H9 (cell line): ENCODE results near the gene WNK3. TPM values are rescaled to one million over a fixed set of nuclear protein-coding genes. Genes with fewer than 3 reads are reported as not detected.

ENCODE experiments used
- DNase-seq: peaks from one replicate; pipeline ENCODE4 v3.0.0-alpha.2; 2017
- H2AFZ ChIP-seq: one replicate; pipeline ENCODE4 v1.6.1; 2013; ENCODE audit warnings: mild to moderate bottlenecking, low read length, control low read depth, moderate library complexity
- H2AK5ac ChIP-seq: 2 replicates; pipeline ENCODE4 v1.6.1; 2013; ENCODE audit warnings: low read length, control low read depth, mixed read lengths; ENCODE audit not compliant: insufficient read length
- H2BK120ac ChIP-seq: one replicate; pipeline ENCODE4 v1.6.1; 2013; ENCODE audit warnings: low read depth, mild to moderate bottlenecking, low read length, control low read depth, inconsistent platforms; ENCODE audit not compliant: poor library complexity, severe bottlenecking
- H2BK12ac ChIP-seq: 2 replicates; pipeline ENCODE4 v1.6.1; 2013; ENCODE audit warnings: low read length, control low read depth, mixed read lengths, low read depth; ENCODE audit not compliant: insufficient read length
- H2BK15ac ChIP-seq: 2 replicates; pipeline ENCODE4 v1.6.1; 2013; ENCODE audit warnings: low read depth, low read length, control low read depth
- H2BK20ac ChIP-seq: one replicate; pipeline ENCODE4 v1.6.1; 2013; ENCODE audit warnings: low read depth, mild to moderate bottlenecking, low read length, control low read depth, inconsistent platforms; ENCODE audit not compliant: poor library complexity, severe bottlenecking
- H2BK5ac ChIP-seq: 2 replicates; pipeline ENCODE4 v1.6.1; 2013; ENCODE audit warnings: low read length, control low read depth, mixed read lengths; ENCODE audit not compliant: insufficient read length
- H3K14ac ChIP-seq: 2 replicates; pipeline ENCODE4 v1.6.1; 2013; ENCODE audit warnings: low read length, control low read depth; ENCODE audit not compliant: insufficient read depth
- H3K18ac ChIP-seq: 2 replicates; pipeline ENCODE4 v1.6.1; 2013; ENCODE audit warnings: low read depth, mild to moderate bottlenecking, mixed read lengths, low read length, control low read depth; ENCODE audit not compliant: insufficient read length
- H3K23ac ChIP-seq: 2 replicates; pipeline ENCODE4 v1.6.1; 2013; ENCODE audit warnings: low read length, control low read depth, mixed read lengths, low read depth; ENCODE audit not compliant: insufficient read length
- H3K23me2 ChIP-seq: 2 replicates; pipeline ENCODE4 v1.6.1; 2013; ENCODE audit warnings: low read depth, mild to moderate bottlenecking, mixed read lengths, low read length, control low read depth; ENCODE audit not compliant: insufficient read length, poor library complexity, severe bottlenecking
- H3K27ac ChIP-seq: 2 replicates; pipeline ENCODE4 v1.5.1; 2013; ENCODE audit warnings: low read length, control low read depth, mixed read lengths, low read depth; ENCODE audit not compliant: insufficient read length
- H3K27me3 ChIP-seq: 2 replicates; pipeline ENCODE4 v1.6.1; 2013; ENCODE audit warnings: low read length, control low read depth, inconsistent platforms; ENCODE audit not compliant: insufficient read depth
- H3K4ac ChIP-seq: 2 replicates; pipeline ENCODE4 v1.6.1; 2013; ENCODE audit warnings: low read depth, mild to moderate bottlenecking, control low read depth, inconsistent platforms, low read length, moderate library complexity
- H3K4me1 ChIP-seq: 2 replicates; pipeline ENCODE4 v1.6.1; 2013; ENCODE audit warnings: low read length, control low read depth, inconsistent platforms; ENCODE audit not compliant: insufficient read depth
- H3K4me2 ChIP-seq: 2 replicates; pipeline ENCODE4 v1.6.1; 2013; ENCODE audit warnings: low read length, control low read depth, mixed read lengths; ENCODE audit not compliant: insufficient read length, insufficient read depth
- H3K56ac ChIP-seq: 2 replicates; pipeline ENCODE4 v1.6.1; 2013; ENCODE audit warnings: low read depth, mild to moderate bottlenecking, mixed read lengths, low read length, control low read depth; ENCODE audit not compliant: insufficient read length
- H3K79me1 ChIP-seq: 2 replicates; pipeline ENCODE4 v1.6.1; 2013; ENCODE audit warnings: low read depth, mild to moderate bottlenecking, moderate library complexity, low read length, control low read depth, inconsistent platforms; ENCODE audit not compliant: insufficient read depth, poor library complexity, severe bottlenecking
- H3K79me2 ChIP-seq: 2 replicates; pipeline ENCODE4 v1.6.1; 2013; ENCODE audit warnings: low read length, control low read depth, inconsistent platforms; ENCODE audit not compliant: insufficient read depth
- H3K9ac ChIP-seq: 2 replicates; pipeline ENCODE4 v1.6.1; 2013; ENCODE audit warnings: low read length, control low read depth, mixed read lengths; ENCODE audit not compliant: insufficient read length; ENCODE audit errors: extremely low read depth
- H3K9me3 ChIP-seq: one replicate; pipeline ENCODE4 v1.6.1; 2013; ENCODE audit warnings: low read depth, low read length, inconsistent platforms; ENCODE audit not compliant: control insufficient read depth
- H3T11ph ChIP-seq: one replicate; pipeline ENCODE4 v1.6.1; 2013; ENCODE audit warnings: mild to moderate bottlenecking, low read length, control low read depth, inconsistent platforms
- H4K20me1 ChIP-seq: one replicate; pipeline ENCODE4 v1.6.1; 2013; ENCODE audit not compliant: control insufficient read depth, insufficient read length, insufficient read depth
- H4K5ac ChIP-seq: 2 replicates; pipeline ENCODE4 v1.6.1; 2013; ENCODE audit warnings: low read depth, mild to moderate bottlenecking, mixed read lengths, low read length, control low read depth; ENCODE audit not compliant: insufficient read length
- H4K8ac ChIP-seq: replicated peaks from 2 replicates; pipeline ENCODE4 v1.6.1; 2013; ENCODE audit warnings: low read length, control low read depth, mixed read lengths, low read depth; ENCODE audit not compliant: insufficient read length
- H4K91ac ChIP-seq: 2 replicates; pipeline ENCODE4 v1.6.1; 2013; ENCODE audit warnings: low read depth, mild to moderate bottlenecking, moderate library complexity, mixed read lengths, low read length, control low read depth; ENCODE audit not compliant: insufficient read length
- H3K27ac Mint-ChIP-seq, 3 experiments: 2 replicates in 2 of 3; 3 replicates in 1 of 3; pipeline ENCODE4 v1.8.0; 2020 to 2021; ENCODE audit warnings: mixed read lengths in 3 of 3, mild to moderate bottlenecking in 1 of 3, moderate library complexity in 1 of 3
- H3K27me3 Mint-ChIP-seq: 2 replicates; pipeline ENCODE4 v1.8.0; 2021; ENCODE audit warnings: low read depth, mild to moderate bottlenecking, moderate library complexity, mixed read lengths
- H3K36me3 Mint-ChIP-seq, 3 experiments: 2 replicates in 2 of 3; 3 replicates in 1 of 3; pipeline ENCODE4 v1.8.0; 2020 to 2021; ENCODE audit warnings: low read depth in 3 of 3, mixed read lengths in 3 of 3; ENCODE audit not compliant: insufficient read depth in 1 of 3
- H3K4me1 Mint-ChIP-seq, 2 experiments: 2 replicates each; pipeline ENCODE4 v1.8.0; 2020; ENCODE audit warnings: mixed read lengths in 2 of 2
- H3K4me3 Mint-ChIP-seq, 2 experiments: 2 replicates in 1 of 2; 3 replicates in 1 of 2; pipeline ENCODE4 v1.8.0; 2020 to 2021; ENCODE audit warnings: mild to moderate bottlenecking in 2 of 2, mixed read lengths in 2 of 2, moderate library complexity in 1 of 2
- H3K9me3 Mint-ChIP-seq, 2 experiments: 2 replicates in 1 of 2; 3 replicates in 1 of 2; pipeline ENCODE4 v1.8.0; 2020; ENCODE audit warnings: mild to moderate bottlenecking in 2 of 2, mixed read lengths in 2 of 2, moderate library complexity in 1 of 2
- CTCF ChIP-seq: fragments of 200-600 bp; sonication (generic); conservative IDR thresholded peaks from 3 replicates; pipeline ENCODE4 v1.8.0; 2021; ENCODE audit warnings: antibody characterized with exemption, mild to moderate bottlenecking
- WGBS: extraction: QIAGEN DNeasy Blood & Tissue Kit; methylation state at CpG from one replicate; pipeline ENCODE4 v1.1.7; 2013; ENCODE audit warnings: missing lambda C conversion rate, low lambda C conversion rate, mixed read lengths; ENCODE audit not compliant: insufficient read length; ENCODE audit errors: extremely low coverage; 5-methylcytosine and 5-hydroxymethylcytosine counted together
- total RNA-seq: library from RNA; stranded (reverse); gene quantifications from 2 replicates; pipeline ENCODE4 v1.2.1, GENCODE V29; 2021

The WNK3 gene
- total RNA-seq, 1 experiment from 2014 or later: 22.8 TPM

GRCh38 chrX:54198262-54198661 lies 159.6 kb downstream of the WNK3 start:
- Histone ChIP-seq H2BK120ac (no peak overlapping the region), H3K79me2 (no peaks in the 10 kb centered on the region), H2BK5ac (no peak overlapping the region), H4K5ac (no peak overlapping the region), H3K4me2 (no peak overlapping the region), H3K9ac (no peak overlapping the region), H3K4me1 (no peaks in the 10 kb centered on the region), H3K23me2 (no peaks in the 10 kb centered on the region), H3K56ac (no peak overlapping the region), H3K23ac (no peak overlapping the region), H3K27ac (no peak overlapping the region), H3K18ac (no peak overlapping the region), H3K27me3 (no peaks in the 10 kb centered on the region), H4K91ac (no peak overlapping the region), H3K79me1 (no peaks in the 10 kb centered on the region), H2BK12ac (no peak overlapping the region), H3K9me3 (peaks cover 16% of the 10 kb centered on the region), H4K20me1 (no peaks in the 10 kb centered on the region), H3T11ph (no peak overlapping the region), H2AFZ (no peak overlapping the region), H3K14ac (no peak overlapping the region), H2BK15ac (no peak overlapping the region), H2AK5ac (no peak overlapping the region), H2BK20ac (no peak overlapping the region), H4K8ac (no peak overlapping the region), H3K4ac (no peak overlapping the region)
- H3K36me3 Mint-ChIP-seq: peaks cover 3 to 6% (median 4%) of the 10 kb centered on the region in 3 experiments; a peak in 5 of 7 replicates
- H3K27me3 Mint-ChIP-seq: no peaks in the 10 kb centered on the region
- peaks cover 41 to 45% of the 10 kb centered on the region in 2 experiments for H3K9me3 Mint-ChIP-seq
- DNase-seq: peak; percentile 28
- TF ChIP-seq CTCF: no peak
- H3K27ac Mint-ChIP-seq: no peak overlapping the region
- H3K4me1 Mint-ChIP-seq: peaks cover 4 to 6% of the 10 kb centered on the region in 2 experiments
- WGBS: no CpG with 5 or more reads among the region's 6 CpGs
- H3K4me3 Mint-ChIP-seq: no peak overlapping the region
